ENCODE measurements around the gene IGF1R.

IGF1R gene

DNA sequence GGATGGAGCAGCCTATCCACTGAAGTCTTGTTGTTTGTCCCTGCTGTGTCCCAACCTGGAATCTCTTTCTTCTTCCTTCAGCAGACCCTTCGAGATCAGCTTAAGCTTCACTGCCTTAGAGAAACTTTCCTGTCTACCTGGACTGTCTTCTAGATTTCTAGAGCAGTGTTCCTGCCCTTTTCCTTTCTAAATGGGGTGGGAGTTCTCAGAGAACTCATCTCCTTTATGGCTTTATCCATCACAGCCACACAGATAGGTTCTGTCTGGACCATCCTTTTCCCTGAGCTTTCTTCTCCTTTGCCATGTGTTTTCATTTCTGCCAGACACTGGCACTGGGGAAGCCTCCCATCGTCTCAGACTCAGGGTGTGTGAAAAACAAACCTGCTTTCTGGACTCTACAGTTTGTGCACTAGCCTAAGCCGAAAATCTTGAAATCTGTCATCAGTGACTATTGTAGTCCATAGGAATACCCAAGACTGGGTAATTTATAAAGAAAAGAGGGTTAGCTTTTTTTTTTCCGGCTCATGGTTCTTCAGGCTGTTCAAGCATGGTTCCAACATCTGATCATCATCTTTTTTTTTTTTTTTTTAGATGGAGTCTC is 181.8 kb downstream of the IGF1R start:
- H3K79me2 ChIP-seq (ENCODE audit: low read length): no peaks in the 10 kb centered on the region
- TF ChIP-seq, protein P1, sequence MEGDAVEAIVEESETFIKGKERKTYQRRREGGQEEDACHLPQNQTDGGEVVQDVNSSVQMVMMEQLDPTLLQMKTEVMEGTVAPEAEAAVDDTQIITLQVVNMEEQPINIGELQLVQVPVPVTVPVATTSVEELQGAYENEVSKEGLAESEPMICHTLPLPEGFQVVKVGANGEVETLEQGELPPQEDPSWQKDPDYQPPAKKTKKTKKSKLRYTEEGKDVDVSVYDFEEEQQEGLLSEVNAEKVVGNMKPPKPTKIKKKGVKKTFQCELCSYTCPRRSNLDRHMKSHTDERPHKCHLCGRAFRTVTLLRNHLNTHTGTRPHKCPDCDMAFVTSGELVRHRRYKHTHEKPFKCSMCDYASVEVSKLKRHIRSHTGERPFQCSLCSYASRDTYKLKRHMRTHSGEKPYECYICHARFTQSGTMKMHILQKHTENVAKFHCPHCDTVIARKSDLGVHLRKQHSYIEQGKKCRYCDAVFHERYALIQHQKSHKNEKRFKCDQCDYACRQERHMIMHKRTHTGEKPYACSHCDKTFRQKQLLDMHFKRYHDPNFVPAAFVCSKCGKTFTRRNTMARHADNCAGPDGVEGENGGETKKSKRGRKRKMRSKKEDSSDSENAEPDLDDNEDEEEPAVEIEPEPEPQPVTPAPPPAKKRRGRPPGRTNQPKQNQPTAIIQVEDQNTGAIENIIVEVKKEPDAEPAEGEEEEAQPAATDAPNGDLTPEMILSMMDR (IDR thresholded peaks at IDR 0.05; ENCODE audit: low read depth, low read length): no peak
- TF ChIP-seq EZH2phosphoT487 (IDR thresholded peaks at IDR 0.05; ENCODE audit: low read depth): no peak
- H3K4me2 ChIP-seq (ENCODE audit: low read length): no peak overlapping the region
- no peak overlapping the region for H3K4me3 ChIP-seq (ENCODE audit: low read length)
- H3K9me3 ChIP-seq (ENCODE audit: insufficient read depth, low read length): peaks cover 41% of the 10 kb centered on the region
- H2AFZ ChIP-seq (ENCODE audit: low read depth, low read length): no peak overlapping the region
- no peaks in the 10 kb centered on the region for H3K27me3 ChIP-seq (ENCODE audit: low read depth, low read length)
- H3K4me1 ChIP-seq (ENCODE audit: low read length): no peaks in the 10 kb centered on the region
- no peak overlapping the region for H3K27ac ChIP-seq (ENCODE audit: low read length)
- H3K36me3 ChIP-seq (replicated peaks; ENCODE audit: low read depth, low read length): peaks cover 7% of the 10 kb centered on the region
- no peak overlapping the region for H3K9ac ChIP-seq (ENCODE audit: low read length)
- no peaks in the 10 kb centered on the region for H4K20me1 ChIP-seq (ENCODE audit: insufficient read depth, low read length)

DNA sequence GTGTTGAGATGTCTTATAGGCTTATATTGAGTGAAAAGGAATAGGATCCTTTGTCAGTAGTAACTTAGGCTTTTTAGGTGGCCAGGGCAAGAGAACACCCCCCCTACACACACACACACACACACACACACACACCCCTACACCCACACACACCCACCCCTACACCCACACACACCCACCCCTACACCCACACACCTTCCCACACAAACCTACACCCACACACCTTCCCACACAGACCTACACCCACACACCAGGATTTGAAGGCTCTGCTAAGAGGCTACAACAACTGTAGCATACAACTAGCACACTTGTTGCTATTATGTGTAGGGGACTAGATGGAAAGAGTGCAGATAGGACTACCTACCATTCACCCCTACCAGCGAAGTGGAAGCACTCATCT is 186.6 kb downstream of the IGF1R start:
- H3K36me3 ChIP-seq (replicated peaks; ENCODE audit: low read depth, low read length): peaks cover 3% of the 10 kb centered on the region

DNA sequence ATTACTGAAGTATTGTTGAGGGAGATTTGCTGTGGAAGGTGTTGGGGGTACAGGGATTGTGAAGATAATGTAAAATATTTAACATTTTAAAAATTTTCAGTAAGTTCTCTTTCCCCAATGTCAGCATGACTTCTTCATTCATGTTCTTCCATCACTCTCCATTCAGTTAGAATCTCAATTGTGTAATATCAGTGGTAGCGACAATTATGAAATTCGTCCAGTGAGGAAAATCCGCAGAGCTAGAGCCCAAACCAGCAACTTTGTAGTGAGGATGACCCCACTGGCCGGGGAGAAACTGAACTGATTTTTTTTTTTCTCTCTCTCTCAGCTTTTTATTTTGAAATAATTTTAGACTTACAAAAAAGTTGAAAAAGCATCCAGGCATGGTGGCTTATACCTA is 187.5 kb downstream of the IGF1R start:
- H3K9ac ChIP-seq (ENCODE audit: low read length): no peak overlapping the region
- no peaks in the 10 kb centered on the region for H3K4me1 ChIP-seq (ENCODE audit: low read length)
- H3K4me2 ChIP-seq (ENCODE audit: low read length): no peak overlapping the region
- peaks cover 3% of the 10 kb centered on the region for H3K36me3 ChIP-seq (replicated peaks; ENCODE audit: low read depth, low read length)
- peaks cover 13% of the 10 kb centered on the region for H3K9me3 ChIP-seq (ENCODE audit: insufficient read depth, low read length)
- H2AFZ ChIP-seq (ENCODE audit: low read depth, low read length): no peak overlapping the region
- no peak overlapping the region for H3K27ac ChIP-seq (ENCODE audit: low read length)
- no peak overlapping the region for H3K4me3 ChIP-seq (ENCODE audit: low read length)
- no peaks in the 10 kb centered on the region for H3K27me3 ChIP-seq (ENCODE audit: low read depth, low read length)
- TF ChIP-seq EZH2phosphoT487 (IDR thresholded peaks at IDR 0.05; ENCODE audit: low read depth): no peak
- TF ChIP-seq, protein P1 (IDR thresholded peaks at IDR 0.05; ENCODE audit: low read depth, low read length): no peak
- H3K79me2 ChIP-seq (ENCODE audit: low read length): no peaks in the 10 kb centered on the region
- H4K20me1 ChIP-seq (ENCODE audit: insufficient read depth, low read length): no peaks in the 10 kb centered on the region

More for the DNA sequence above, 186.6 kb downstream of the IGF1R start:
- Histone ChIP-seq H2AFZ (ENCODE audit: low read depth, low read length) (no peak overlapping the region), H3K4me3 (ENCODE audit: low read length) (no peak overlapping the region), H3K27ac (ENCODE audit: low read length) (no peak overlapping the region), H3K9ac (ENCODE audit: low read length) (no peak overlapping the region), H3K79me2 (ENCODE audit: low read length) (no peaks in the 10 kb centered on the region), H3K4me2 (ENCODE audit: low read length) (no peak overlapping the region), H3K27me3 (ENCODE audit: low read depth, low read length) (no peaks in the 10 kb centered on the region), H4K20me1 (ENCODE audit: insufficient read depth, low read length) (no peaks in the 10 kb centered on the region), H3K4me1 (ENCODE audit: low read length) (no peaks in the 10 kb centered on the region), H3K9me3 (ENCODE audit: insufficient read depth, low read length) (peaks cover 19% of the 10 kb centered on the region)
- TF ChIP-seq, protein P1 (IDR thresholded peaks at IDR 0.05; ENCODE audit: low read depth, low read length): no peak
- TF ChIP-seq EZH2phosphoT487 (IDR thresholded peaks at IDR 0.05; ENCODE audit: low read depth): no peak

DNA sequence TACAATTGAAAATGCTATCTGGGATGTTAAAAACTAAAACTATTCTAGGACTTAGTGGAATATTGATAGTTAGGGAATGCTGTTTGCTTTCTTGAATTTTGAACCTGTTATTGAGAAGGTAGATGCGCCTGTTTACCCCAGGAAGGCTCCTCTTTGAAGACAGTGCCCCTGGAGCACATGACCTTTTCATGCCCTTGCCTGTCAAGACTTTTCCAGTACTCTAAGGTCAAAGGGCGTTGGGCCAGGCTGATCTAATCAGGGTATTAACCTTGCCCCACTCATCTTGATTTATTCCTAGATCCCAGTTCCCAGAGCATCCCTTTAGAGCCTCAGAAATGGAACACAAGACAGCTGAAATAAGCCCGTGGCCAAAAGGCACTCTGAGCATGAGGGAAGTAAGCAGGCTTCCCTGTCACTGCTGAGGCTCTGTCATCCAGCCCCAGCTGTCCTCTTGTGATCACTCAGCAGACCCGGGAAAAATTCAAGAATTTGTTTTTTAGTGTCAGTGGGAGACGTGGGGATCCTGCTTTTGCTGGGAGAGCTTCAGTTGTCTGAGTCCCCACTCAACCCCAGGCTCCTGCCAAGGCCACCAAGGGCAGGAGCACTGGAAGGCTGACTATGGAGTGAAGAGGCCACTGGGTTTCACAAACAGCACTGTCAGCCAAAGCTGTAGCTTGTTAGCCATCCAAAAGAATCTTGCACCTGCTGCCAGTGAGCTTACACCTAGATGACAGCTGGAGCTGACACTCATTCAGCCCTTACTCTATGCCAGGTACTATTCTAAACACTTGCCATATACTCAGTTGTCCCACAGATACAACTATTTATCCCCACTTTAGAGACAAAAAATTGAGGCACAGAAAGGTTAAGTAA is 190.3 kb downstream of the IGF1R start:
- TF ChIP-seq, protein P1 (IDR thresholded peaks at IDR 0.05; ENCODE audit: low read depth, low read length): no peak
- no peak for TF ChIP-seq EZH2phosphoT487 (IDR thresholded peaks at IDR 0.05; ENCODE audit: low read depth)
- no peaks in the 10 kb centered on the region for H4K20me1 ChIP-seq (ENCODE audit: insufficient read depth, low read length)
- no peak overlapping the region for H2AFZ ChIP-seq (ENCODE audit: low read depth, low read length)

More for the DNA sequence above, 190.3 kb downstream of the IGF1R start:
- no peak overlapping the region for H3K27ac ChIP-seq (ENCODE audit: low read length)
- H3K4me3 ChIP-seq (ENCODE audit: low read length): no peak overlapping the region
- H3K4me2 ChIP-seq (ENCODE audit: low read length): no peak overlapping the region
- H3K9me3 ChIP-seq (ENCODE audit: insufficient read depth, low read length): no peaks in the 10 kb centered on the region
- H3K36me3 ChIP-seq (replicated peaks; ENCODE audit: low read depth, low read length): no peaks in the 10 kb centered on the region
- no peaks in the 10 kb centered on the region for H3K79me2 ChIP-seq (ENCODE audit: low read length)
- no peaks in the 10 kb centered on the region for H3K4me1 ChIP-seq (ENCODE audit: low read length)
- no peaks in the 10 kb centered on the region for H3K27me3 ChIP-seq (ENCODE audit: low read depth, low read length)
- H3K9ac ChIP-seq (ENCODE audit: low read length): no peak overlapping the region
